ENCODE measurements around the gene RAPGEF5.
A peak's percentile ranks its signal among the peaks of the same experiment; 100 is the strongest.

RAPGEF5 gene

GRCh38 chr7:22356701-22357310, at the start of gene RAPGEF5:
TSS of gene RAPGEF5 (minus strand) at chr7:22357154. CDS start at chr7:22357060, 94 bp downstream.
- peak; percentile 5 for DNase-seq

- no peak for DNase-seq
Measured at GRCh38 chr7:22406715-22407114, 49.8 kb upstream of the RAPGEF5 start.

GRCh38 chr7:22404421-22405023, 47.6 kb upstream of the RAPGEF5 start:
- DNase-seq: no peak

GRCh38 chr7:22403344-22403743, 46.4 kb upstream of the RAPGEF5 start:
- DNase-seq: no peak

- DNase-seq: no peak
Measured at GRCh38 chr7:22402250-22402649, 45.3 kb upstream of the RAPGEF5 start.

GRCh38 chr7:22400936-22401553, 44.1 kb upstream of the RAPGEF5 start:
- DNase-seq: no peak

- no peak for DNase-seq
Measured at GRCh38 chr7:22400150-22400814, 43.3 kb upstream of the RAPGEF5 start.

GRCh38 chr7:22399546-22399945, 42.6 kb upstream of the RAPGEF5 start:
- DNase-seq: no peak

- no peak for DNase-seq
Measured at GRCh38 chr7:22399091-22399490, 42.1 kb upstream of the RAPGEF5 start.

- no peak for DNase-seq
Measured at GRCh38 chr7:22397981-22398380, 41.0 kb upstream of the RAPGEF5 start.

- DNase-seq: no peak
Measured at GRCh38 chr7:22395222-22395621, 38.3 kb upstream of the RAPGEF5 start.

GRCh38 chr7:22394739-22395138, 37.8 kb upstream of the RAPGEF5 start:
- no peak for DNase-seq

GRCh38 chr7:22393913-22394729, 37.2 kb upstream of the RAPGEF5 start:
- DNase-seq: no peak

GRCh38 chr7:22390516-22390915, 33.6 kb upstream of the RAPGEF5 start:
- no peak for DNase-seq

GRCh38 chr7:22389892-22390291, 32.9 kb upstream of the RAPGEF5 start:
- DNase-seq: no peak

- DNase-seq: no peak
Measured at GRCh38 chr7:22387583-22387982, 30.6 kb upstream of the RAPGEF5 start.

- no peak for DNase-seq
Measured at GRCh38 chr7:22386865-22387264, 29.9 kb upstream of the RAPGEF5 start.

- DNase-seq: no peak
Measured at GRCh38 chr7:22386206-22386858, 29.4 kb upstream of the RAPGEF5 start.

- no peak for DNase-seq
Measured at GRCh38 chr7:22385326-22385725, 28.4 kb upstream of the RAPGEF5 start.

GRCh38 chr7:22380333-22380732, 23.4 kb upstream of the RAPGEF5 start:
- DNase-seq: no peak

- no peak for DNase-seq
Measured at GRCh38 chr7:22378199-22378980, 21.4 kb upstream of the RAPGEF5 start.

- DNase-seq: no peak
Measured at GRCh38 chr7:22377703-22378102, 20.7 kb upstream of the RAPGEF5 start.

Data from activated CD4-positive, alpha-beta T cell treated with anti-CD3 and anti-CD28 coated beads for 48 hours (primary cell).